ENCODE measurements around the gene OR4D9. TPM values are rescaled to one million over a fixed set of nuclear protein-coding genes. Genes with fewer than 3 reads are reported as not detected.
A peak's percentile ranks its signal among the peaks of the same experiment; 100 is the strongest.
"Not testable (repeated sequence)": the region's sequence is repeated elsewhere in the genome, so short reads cannot be mapped to it uniquely, and the experiment has no call there.

Gene OR4D9
- total RNA-seq, 2 donors from 2014 or later, result not detected

- no peak for DNase-seq (ENCODE audit: low spot score)
- no peak overlapping the region for H3K27ac ChIP-seq
- no peak for TF ChIP-seq CTCF (IDR thresholded peaks at IDR 0.05)
- peaks cover 0 to 6% of the 10 kb centered on the region in 2 donors for H3K4me1 ChIP-seq
- H3K4me3 ChIP-seq, result no peak overlapping the region
- no peaks in the 10 kb centered on the region for H3K27me3 ChIP-seq
- no peaks in the 10 kb centered on the region for H3K36me3 ChIP-seq
- no peaks in the 10 kb centered on the region for H3K9me3 ChIP-seq
These were observed 34.1 kb downstream of the OR4D9 start for GRCh38 chr11:59545179-59546020.

- not testable (repeated sequence) for H3K4me1 ChIP-seq; H3K4me3 ChIP-seq; H3K36me3 ChIP-seq; DNase-seq (ENCODE audit: low spot score); H3K27me3 ChIP-seq; H3K9me3 ChIP-seq
- peak overlapping the region in 1 of 2 donors; percentile 26 for H3K27ac ChIP-seq
These were observed 36.4 kb downstream of the OR4D9 start for GRCh38 chr11:59547605-59548308.

DNA sequence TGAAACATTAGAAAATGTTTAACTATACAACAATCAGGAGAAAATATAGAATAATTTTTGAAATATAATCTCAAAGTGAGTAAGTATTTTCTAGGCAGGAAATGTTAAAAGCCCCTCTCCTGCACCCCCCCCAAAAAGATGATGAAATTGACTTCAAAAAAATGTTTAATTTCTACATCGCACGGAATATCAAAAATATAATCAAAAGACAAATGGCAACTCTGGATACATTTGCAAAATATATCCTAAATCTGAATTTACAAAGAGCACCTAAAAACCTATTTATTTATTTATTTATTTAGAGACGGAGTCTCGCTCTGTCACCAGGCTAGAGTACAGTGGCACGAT, 36.9 kb downstream of the OR4D9 start:
- no peak for DNase-seq (ENCODE audit: low spot score)

DNA sequence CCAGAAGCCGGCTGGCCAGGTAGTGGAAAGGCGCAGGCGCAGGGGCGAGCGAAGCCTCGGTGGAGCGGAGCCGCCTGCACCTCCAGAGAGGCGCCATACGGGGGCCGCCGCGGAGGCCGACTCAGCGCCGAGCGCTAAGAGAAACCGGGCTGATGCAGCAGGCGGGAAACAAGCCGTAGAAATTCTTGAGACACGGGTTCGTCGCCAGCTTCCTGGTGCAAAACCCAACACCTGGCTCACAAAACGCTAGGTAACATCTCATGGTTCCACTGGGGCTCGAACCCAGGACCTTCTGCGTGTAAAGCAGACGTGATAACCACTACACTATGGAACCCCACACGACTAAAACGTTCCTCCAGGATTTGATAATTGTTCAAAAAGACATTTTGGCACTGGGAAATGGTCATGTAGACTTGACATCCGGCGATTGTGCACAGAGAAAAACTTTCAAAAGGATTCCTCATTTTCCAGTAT, 39.1 kb downstream of the OR4D9 start:
- Histone ChIP-seq H3K27me3 (no peaks in the 10 kb centered on the region), H3K4me3 (peak overlapping the region; percentile 51 to 54), H3K27ac (peak overlapping the region; percentile 80 to 89), H3K36me3 (no peaks in the 10 kb centered on the region), H3K4me1 (peaks cover 0 to 6% of the 10 kb centered on the region in 2 donors), H3K9me3 (no peaks in the 10 kb centered on the region)
- peak; percentile 44 to 58 for TF ChIP-seq CTCF (IDR thresholded peaks at IDR 0.05)
- DNase-seq (ENCODE audit: low spot score), result peak; percentile 83

More for the DNA sequence above, 36.9 kb downstream of the OR4D9 start:
- Histone ChIP-seq H3K9me3 (no peaks in the 10 kb centered on the region), H3K27me3 (no peaks in the 10 kb centered on the region), H3K27ac (peak overlapping the region in 1 of 2 donors; percentile 26), H3K4me1 (peaks cover 0 to 6% of the 10 kb centered on the region in 2 donors), H3K36me3 (no peaks in the 10 kb centered on the region), H3K4me3 (no peak overlapping the region)
- TF ChIP-seq CTCF (IDR thresholded peaks at IDR 0.05), result no peak

- no peaks in the 10 kb centered on the region for H3K27me3 ChIP-seq
- H3K4me3 ChIP-seq, result peak overlapping the region; percentile 51 to 54
- DNase-seq (ENCODE audit: low spot score), result peak; percentile 87
- peaks cover 0 to 11% of the 10 kb centered on the region in 2 donors for H3K4me1 ChIP-seq
- TF ChIP-seq CTCF (IDR thresholded peaks at IDR 0.05), result no peak
- H3K36me3 ChIP-seq, result no peaks in the 10 kb centered on the region
- peak overlapping the region; percentile 80 to 89 for H3K27ac ChIP-seq
- H3K9me3 ChIP-seq, result no peaks in the 10 kb centered on the region
These were observed 39.7 kb downstream of the OR4D9 start for GRCh38 chr11:59550842-59551658.

Measured in right atrium auricular region (tissue), 2 donors.